ENCODE measurements around the gene FOXE1. TPM values are rescaled to one million over a fixed set of nuclear protein-coding genes. Genes with fewer than 3 reads are reported as not detected.
A peak's percentile ranks its signal among the peaks of the same experiment; 100 is the strongest.

Gene FOXE1
- total RNA-seq = 1.1 and 2.6 TPM in 2 replicates

- no peaks in the 10 kb centered on the region for H3K36me3 ChIP-seq (ENCODE audit: control insufficient read depth, insufficient read depth, low read length)
- H3K4me3 ChIP-seq (ENCODE audit: low read depth, low read length) = peak within 1 kb of the TSS; percentile 44
- H3K27me3 ChIP-seq (ENCODE audit: control insufficient read depth, insufficient read depth, low read length) = peaks cover 56% of the 10 kb centered on the region
- no peak for TF ChIP-seq CTCF (IDR thresholded peaks at IDR 0.05; ENCODE audit: insufficient read depth, low read length, severe bottlenecking)
- no peak for FAIRE-seq
- no peak for DNase-seq (ENCODE audit: low read depth)
These were observed at the start of gene FOXE1 for GRCh38 chr9:97853056-97853843. TSS of gene FOXE1 (plus strand) at chr9:97853226. CDS start at chr9:97853915, 689 bp downstream.

DNA sequence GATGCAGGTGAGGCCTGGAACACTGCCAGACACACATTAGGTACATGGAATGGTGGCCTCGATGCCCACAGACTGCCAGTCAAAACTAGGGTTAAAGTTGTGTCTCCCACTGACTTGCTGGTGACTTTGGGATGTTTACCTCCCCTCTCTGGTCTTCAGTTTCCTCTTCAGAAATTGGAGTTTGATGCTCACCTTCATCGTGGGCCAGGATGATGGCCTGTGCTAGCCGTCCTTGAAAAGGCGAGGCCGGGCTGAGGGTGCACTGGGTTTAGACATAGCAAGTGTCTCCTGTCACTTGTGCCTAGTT, 49.0 kb upstream of the FOXE1 start:
- no peaks in the 10 kb centered on the region for H3K36me3 ChIP-seq (ENCODE audit: control insufficient read depth, insufficient read depth, low read length)
- no peak for TF ChIP-seq CTCF (IDR thresholded peaks at IDR 0.05; ENCODE audit: insufficient read depth, low read length, severe bottlenecking)
- FAIRE-seq (peak; percentile 28), DNase-seq (ENCODE audit: low read depth) (no peak)
- no peaks in the 10 kb centered on the region for H3K27me3 ChIP-seq (ENCODE audit: control insufficient read depth, insufficient read depth, low read length)
- H3K4me3 ChIP-seq (ENCODE audit: low read depth, low read length) = peak overlapping the region; percentile 38

GRCh38 chr9:97806721-97807120, 46.3 kb upstream of the FOXE1 start:
- Histone ChIP-seq H3K4me3 (ENCODE audit: low read depth, low read length) (no peak overlapping the region), H3K36me3 (ENCODE audit: control insufficient read depth, insufficient read depth, low read length) (no peaks in the 10 kb centered on the region), H3K27me3 (ENCODE audit: control insufficient read depth, insufficient read depth, low read length) (no peaks in the 10 kb centered on the region)
- FAIRE-seq = no peak
- peak; percentile 76 for DNase-seq (ENCODE audit: low read depth)
- no peak for TF ChIP-seq CTCF (IDR thresholded peaks at IDR 0.05; ENCODE audit: insufficient read depth, low read length, severe bottlenecking)

DNA sequence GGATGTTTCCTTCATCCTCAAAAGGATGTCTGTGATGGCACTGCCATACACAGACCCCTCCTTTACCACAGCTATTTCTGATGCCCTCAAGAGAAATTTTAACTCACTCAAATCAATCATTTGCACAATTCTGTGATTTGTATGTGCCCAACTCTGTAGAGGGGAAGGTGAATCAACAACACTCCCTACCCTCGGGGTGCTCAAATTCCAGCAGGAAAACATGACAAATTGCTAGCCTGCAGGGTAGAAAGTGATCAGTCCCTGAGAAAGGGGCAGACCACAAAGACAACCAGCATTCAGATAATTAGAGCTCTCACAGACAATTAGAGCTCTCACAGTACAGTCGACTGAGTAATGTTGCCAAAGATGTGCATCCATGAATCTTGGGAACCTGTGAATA, 45.3 kb upstream of the FOXE1 start:
- H3K27me3 ChIP-seq (ENCODE audit: control insufficient read depth, insufficient read depth, low read length) = no peaks in the 10 kb centered on the region
- no peak for TF ChIP-seq CTCF (IDR thresholded peaks at IDR 0.05; ENCODE audit: insufficient read depth, low read length, severe bottlenecking)
- no peaks in the 10 kb centered on the region for H3K36me3 ChIP-seq (ENCODE audit: control insufficient read depth, insufficient read depth, low read length)
- H3K4me3 ChIP-seq (ENCODE audit: low read depth, low read length) = no peak overlapping the region
- FAIRE-seq (no peak), DNase-seq (ENCODE audit: low read depth) (peak; percentile 59)

- TF ChIP-seq CTCF (IDR thresholded peaks at IDR 0.05; ENCODE audit: insufficient read depth, low read length, severe bottlenecking) = no peak
- Histone ChIP-seq H3K36me3 (ENCODE audit: control insufficient read depth, insufficient read depth, low read length) (no peaks in the 10 kb centered on the region), H3K27me3 (ENCODE audit: control insufficient read depth, insufficient read depth, low read length) (no peaks in the 10 kb centered on the region), H3K4me3 (ENCODE audit: low read depth, low read length) (no peak overlapping the region)
- FAIRE-seq = no peak
- no peak for DNase-seq (ENCODE audit: low read depth)
These were observed 44.6 kb upstream of the FOXE1 start for GRCh38 chr9:97808415-97808814.

DNA sequence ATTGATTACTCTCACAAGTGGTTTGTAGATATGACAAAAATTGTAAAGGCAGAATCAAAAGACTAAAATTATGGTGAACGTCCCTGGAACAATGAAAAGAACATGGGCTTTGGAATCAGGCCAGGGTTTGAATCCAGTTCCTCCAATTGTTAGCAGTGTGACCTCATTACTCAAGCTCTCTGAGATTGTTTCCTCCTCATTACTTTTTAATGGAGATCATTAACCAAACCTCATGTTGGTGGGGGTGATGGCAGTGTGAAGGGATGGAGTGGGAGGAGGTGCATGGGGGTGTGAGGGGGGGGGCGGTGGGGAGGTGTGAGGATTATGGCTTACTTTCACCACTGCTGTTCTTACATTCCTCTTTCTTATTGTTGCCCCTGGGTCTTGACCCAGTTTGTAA, 44.1 kb upstream of the FOXE1 start:
- no peaks in the 10 kb centered on the region for H3K27me3 ChIP-seq (ENCODE audit: control insufficient read depth, insufficient read depth, low read length)
- FAIRE-seq = no peak
- no peak for TF ChIP-seq CTCF (IDR thresholded peaks at IDR 0.05; ENCODE audit: insufficient read depth, low read length, severe bottlenecking)
- peak; percentile 21 for DNase-seq (ENCODE audit: low read depth)
- H3K36me3 ChIP-seq (ENCODE audit: control insufficient read depth, insufficient read depth, low read length) = no peaks in the 10 kb centered on the region
- no peak overlapping the region for H3K4me3 ChIP-seq (ENCODE audit: low read depth, low read length)

Measured in bronchial epithelial cell (primary cell).